Stimulated activated CD4-positive, alpha-beta T cell treated with anti-CD3 and anti-CD28 coated beads, Interleukin-1b, Interleukin-23, amount 100 ng/mL, for 1 hour (primary cell): ENCODE results near the gene SMG9.

Experiments
- DNase-seq, 2 donors: peaks; one replicate each; pipeline ENCODE4 v3.0.0-alpha.2; 2020; ENCODE audit warnings: low read depth in 2 of 2

SMG9 gene

DNA sequence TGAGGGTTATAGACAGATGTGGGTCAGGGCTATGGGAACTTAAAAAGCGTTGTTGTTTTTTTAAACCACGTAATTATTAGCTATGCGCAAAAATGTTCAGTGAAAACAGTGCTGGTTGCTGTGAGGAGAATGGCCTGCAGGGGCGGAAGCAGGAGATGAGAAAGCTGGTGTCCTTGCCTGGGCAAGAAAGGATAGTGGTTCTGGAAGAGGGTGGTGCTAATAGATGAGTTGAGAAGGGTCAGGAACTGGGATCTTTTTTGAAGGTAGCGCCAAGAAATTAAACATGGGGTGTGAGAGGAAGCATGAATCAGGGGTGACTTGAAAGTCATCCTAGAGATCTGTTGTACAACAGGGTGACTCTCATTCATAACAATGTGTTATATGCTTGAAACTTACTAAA, 4.8 kb upstream of the SMG9 start:
- no peak for DNase-seq

DNA sequence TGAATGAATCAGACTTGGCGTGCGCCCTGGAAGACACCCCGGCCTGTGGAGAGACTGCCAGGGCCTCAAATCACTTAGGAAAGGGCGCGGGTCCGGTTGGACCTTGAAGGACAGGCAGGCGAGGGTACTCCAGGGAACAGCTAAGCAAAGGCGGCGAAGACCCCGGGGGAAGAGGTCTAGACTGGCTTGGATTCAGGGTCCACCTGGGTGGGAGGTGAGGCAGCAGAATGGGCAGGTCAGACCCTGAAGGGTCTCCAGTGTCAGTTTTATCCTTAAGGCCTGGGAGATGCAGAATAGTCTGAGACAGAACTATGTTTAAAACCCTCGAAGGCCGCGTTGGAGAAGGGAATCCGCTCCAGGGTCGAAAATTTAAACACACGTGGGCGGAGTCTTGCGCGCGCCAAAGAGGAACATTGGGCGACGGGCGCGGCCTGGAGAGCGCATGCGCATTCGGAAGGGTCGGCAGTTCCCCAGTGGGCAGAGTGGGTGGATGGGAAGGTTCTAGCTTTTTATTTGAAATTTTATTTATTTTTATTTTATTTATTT, 567 bp upstream of the SMG9 start:
- DNase-seq, result peak in 1 of 2 donors; percentile 60

DNA sequence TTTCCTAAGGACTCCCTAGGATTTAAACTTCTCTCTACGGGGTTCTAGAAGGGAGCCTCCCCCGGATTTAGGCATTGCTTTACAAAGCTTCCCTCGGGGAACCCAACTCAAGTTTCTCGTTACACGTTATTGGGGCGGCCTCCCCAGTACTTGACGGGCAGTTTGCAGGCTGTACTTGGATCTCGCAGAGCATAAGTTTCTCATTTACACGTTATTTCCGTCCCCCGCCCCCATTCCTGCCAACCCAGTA, 584 bp downstream of the SMG9 start:
- no peak for DNase-seq

DNA sequence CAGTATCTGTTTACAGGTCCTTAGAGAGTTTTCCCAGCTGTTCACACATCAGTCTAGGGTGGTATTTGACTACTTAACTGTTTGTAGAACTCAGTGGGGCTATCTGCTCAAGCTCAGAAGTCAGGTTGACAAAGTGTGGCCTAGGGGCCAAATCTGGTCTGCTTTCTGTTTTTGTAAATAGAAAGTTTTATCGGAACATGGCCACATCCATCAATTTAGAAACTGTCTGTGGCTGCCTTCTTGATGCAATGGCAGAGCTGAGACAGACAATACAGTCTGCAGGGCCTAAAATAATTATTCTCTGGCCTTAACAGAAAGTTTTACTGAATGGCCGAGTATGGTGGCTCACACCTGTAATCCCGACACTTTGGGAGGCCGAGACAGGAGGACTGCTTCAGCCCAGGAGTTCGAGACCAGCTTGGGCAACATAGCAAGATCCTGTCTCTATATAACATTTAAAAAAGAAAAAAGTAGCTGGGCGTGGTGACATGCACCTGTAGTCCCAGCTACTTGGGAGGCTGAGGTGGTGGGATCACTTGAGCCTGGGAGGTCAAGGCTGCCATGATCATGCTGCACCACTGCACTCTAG, 2.4 kb downstream of the SMG9 start:
- no peak for DNase-seq

DNA sequence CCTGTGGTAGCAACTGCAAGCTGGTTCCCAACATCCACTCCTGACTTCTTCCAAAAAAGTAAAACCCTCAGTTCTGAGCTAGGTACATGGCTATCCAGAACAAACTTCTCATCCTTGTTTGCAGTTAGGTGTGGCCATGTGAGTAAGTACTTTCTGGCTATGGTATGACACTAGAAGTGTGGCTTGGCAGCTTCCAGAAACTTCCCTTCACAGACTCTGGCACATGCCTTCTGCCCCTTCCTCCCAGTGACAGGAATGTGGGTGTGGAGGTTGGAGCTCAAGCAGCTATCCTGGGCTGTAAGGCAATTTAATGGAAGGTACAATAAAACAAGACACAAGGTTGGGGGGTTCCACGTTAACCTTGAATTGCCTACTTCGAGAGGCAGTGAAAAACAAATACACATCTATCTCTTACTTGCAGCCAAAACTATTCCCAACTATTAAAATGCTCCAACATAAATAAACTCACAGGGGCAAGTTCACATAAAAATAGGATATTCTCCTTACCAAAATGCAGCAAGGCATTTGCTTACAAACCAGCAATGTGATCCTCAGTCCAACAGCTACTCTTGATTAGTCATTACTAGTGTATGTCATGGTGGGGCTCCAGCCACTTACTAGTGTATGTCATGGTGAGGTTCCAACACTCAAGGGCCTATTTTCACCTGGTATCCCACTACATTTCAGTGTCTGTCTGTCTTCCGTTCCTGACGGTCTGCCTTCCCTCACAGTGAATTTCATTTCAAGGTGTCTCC, 3.1 kb downstream of the SMG9 start:
- no peak for DNase-seq

DNA sequence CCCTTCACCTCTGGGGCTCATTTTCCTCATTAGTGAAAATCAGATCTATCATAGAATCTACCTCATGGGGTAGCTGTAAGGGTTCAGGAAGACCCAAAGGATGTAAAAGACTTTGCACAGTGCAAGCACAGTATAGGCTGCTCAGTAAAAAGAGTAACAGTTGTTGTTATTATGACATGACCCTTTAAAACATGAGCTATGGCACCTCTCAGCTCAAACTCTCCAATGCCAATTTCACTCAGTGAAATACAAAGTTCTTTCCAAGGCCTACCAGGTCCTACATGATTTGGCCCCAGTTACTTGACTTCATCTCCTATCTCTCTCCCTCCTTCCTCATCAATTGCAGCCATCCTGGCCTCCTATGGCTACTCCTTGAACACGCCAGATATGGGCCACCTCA, 4.9 kb downstream of the SMG9 start:
- no peak for DNase-seq

DNA sequence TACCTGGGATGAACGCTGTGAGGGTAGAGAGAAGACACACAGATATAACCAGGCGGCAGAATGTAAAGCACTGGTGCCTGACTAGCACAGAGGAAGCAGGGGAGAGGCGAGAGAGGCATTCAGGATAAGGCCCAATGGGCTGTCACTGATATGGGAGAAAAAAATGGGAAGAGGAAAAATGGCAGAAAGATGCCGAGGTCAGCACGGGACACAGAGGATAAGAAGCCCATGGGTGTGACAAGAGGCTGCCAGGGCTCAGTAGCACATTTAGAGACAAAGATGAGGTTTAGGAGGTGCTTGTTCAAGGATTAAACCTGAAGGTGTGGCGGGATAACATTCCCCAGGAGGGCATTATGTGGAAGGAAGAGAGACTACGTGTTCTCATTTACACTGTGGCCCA, 5.6 kb downstream of the SMG9 start:
- DNase-seq, result no peak

DNA sequence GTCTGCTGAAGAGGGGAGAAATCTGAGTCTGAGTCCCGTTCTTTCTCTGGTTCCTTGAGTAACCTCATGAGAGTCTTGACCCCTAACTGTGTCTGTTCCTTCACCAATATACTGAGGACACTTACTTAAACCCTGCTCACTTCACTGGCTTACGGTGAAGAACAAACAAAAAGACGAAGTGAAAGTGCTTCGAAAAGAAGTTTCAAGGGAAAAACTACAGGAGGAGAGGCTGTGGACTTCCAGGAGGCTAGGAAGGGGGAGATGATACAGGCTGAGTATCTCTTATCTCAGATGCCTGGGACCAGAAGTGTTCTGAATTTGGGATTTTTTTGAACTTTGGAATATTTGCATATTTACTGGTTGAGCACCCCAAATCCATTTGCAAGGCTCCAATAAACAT, 6.1 kb downstream of the SMG9 start:
- no peak for DNase-seq

DNA sequence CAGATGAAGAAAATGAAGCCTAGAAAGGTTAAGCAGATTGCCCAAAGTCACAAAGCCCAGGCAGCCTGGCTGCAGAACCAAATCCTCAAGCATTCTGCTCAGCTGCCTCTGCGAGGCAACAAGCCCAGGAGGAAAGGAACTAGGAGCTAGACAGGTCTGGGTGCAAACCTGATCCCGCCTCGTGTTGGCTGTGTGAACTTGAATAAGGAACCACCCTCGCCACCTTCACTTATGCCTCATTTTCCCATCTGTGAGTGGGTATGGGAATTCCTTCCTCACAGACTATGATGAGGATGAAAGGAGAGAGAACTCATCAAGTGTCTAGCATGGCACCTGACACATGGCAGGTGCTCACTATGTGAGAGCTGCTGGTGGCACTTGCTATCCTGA, 6.6 kb downstream of the SMG9 start:
- DNase-seq, result no peak

DNA sequence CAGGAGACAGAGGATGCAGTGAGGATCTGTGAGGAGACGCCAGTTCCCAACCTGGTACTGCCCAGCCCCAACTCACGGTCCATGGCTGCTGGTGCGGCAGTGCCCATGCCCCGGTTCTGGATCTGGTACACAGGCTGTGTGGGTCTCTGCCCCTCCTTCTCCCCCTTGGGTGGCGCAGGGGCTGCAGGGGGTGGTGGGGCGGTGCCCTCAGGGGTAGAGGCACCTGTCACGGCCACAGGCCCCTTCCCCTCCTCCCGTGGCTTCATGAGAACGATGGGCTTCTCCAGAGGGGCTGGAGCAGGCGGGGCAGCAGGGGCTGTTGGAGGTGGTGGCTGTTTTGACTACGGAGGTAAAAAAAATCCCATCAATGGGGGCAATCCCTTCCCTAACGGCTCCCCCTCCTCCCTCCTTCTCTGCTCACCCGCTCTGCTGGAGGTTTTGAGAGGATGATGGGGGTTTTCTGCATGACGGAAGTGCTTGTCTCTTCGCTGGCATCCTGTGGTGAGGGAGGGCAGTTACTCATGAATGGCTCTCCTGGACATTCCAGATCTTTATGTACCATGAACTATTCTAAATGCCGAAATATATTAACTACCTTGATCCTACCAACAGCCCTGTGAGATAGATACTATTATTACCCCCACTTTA, 7.1 kb downstream of the SMG9 start:
- no peak for DNase-seq

DNA sequence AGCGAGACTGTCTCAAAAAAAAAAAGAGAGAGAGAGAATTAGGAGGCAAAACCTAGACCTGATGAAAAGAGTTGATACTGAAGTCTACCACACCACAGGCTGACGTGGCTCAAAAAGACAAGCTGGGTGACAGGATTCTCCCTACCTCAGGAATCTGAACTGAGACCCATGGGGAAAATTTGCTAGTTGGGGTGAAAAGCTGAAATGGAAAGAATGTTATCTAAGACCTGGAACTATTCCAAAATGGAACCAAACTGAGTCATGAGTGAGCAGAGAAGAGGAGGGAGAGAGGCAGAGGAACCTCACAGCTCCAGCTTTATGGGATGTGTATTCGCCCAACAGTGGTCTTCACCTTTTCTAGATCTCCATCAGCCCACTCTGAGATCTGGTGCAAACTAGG, 11.7 kb downstream of the SMG9 start:
- DNase-seq, result no peak

DNA sequence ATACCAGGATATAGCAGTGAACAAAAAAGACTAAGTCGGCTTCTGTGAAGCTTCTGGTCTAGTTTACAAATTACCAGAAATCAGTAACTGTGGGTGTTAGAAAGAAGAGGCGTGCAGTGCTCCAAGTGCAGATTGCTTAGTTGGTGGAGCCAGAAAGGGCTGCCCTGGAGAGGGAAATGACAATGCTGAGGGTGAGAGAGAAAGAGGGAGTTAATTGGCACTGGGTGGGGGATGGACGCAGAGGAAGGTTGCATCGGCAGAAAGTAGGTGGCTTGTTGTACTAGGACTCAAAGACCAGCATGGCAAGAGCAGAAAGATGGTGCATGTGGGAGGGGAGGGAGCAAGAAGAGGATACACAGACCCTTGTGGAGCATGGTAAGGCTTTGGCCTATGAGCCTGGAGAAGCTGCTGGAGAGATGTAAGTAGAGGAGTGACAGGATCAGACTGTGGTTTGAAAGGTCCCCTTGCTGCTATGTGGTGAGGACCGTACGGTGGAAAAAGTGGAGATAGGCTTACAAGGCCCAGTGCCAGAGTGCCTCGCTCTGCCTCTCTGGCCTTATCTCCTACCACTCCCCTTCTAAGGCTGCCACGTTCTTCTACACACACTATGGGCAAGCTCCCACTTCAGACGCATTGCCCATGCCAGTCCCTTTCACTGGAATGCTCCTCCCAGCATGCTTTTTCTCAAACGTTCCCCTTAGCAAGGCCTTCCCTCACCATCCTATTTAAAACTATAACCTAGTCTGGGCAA, 13.5 kb downstream of the SMG9 start:
- DNase-seq, result no peak

DNA sequence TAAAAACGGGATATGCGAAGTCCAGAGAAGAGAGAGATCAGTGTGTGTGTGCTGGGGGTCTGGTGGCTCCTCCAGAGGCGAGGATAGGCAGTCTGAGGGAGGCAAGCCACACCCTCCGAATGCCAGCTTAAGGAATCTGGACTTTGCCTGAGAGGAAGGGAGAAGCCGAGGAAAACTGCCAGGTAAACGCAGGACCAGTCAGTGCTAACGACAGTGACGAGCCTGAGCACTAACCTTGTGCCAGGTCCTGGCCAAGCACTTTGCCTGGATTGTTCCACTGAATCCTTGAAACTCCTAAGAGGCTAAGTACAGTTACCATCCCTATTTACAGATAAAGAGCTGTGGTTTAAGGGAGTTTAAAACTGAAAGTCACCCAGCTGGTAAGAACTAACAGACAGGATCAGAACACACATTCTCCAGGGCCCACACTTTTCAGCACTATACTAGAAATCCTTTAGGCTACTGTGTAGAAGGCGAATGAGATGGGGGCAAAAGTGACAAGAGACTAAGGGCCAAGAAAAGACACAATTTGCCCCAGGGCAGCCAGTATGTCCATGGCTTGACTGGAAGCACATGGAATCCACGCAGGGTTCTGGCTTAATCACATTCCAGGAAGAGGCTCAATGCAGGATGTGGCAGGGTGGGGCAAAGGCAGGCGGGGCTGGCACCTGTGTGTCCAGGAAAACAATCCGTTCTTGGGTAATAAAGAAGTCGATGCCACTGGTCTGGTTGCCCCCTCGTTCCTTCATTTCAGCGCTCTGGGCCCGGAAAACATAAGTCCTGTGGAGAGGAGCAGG, 15.1 kb downstream of the SMG9 start:
- DNase-seq, result no peak

DNA sequence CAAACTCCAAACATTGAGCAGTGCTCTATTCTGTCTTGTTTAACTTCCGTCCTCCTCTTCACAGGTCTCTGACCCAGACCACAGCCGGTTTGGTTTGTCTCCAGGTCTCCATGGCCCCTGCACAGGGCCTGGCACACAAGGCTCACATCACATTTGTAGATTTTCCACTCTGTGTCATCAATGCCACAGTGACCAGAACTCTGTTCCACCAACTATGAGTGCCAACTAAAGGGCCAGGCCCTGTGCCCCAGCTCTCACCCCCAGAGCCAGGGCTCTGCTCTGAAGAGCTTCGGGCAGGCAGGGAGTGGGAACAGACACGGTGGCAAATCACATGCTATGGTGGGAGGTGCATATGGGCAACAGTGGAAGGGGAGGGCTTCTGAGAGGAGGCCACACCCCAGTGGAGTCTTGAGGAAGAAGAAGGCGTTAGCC, 16.0 kb downstream of the SMG9 start:
- no peak for DNase-seq

DNA sequence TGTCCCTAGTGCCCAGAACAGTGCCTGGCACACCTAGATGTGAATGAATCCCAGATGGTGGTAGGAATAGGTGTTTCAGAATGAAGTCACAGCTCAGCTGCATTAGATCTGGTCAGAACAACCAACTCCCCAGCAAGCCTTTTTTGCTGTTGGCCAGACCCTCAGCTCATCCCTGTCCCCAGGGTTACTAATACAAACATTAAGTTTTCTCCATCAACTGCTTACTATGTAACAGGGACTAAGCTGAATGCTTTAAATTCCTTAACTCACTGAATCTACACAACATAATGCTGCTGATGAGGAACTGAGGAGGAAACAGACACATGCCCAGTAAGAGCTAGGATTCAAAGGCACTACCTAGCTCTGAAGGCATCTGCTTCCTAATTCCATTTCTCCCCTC, 18.8 kb downstream of the SMG9 start:
- no peak for DNase-seq

DNA sequence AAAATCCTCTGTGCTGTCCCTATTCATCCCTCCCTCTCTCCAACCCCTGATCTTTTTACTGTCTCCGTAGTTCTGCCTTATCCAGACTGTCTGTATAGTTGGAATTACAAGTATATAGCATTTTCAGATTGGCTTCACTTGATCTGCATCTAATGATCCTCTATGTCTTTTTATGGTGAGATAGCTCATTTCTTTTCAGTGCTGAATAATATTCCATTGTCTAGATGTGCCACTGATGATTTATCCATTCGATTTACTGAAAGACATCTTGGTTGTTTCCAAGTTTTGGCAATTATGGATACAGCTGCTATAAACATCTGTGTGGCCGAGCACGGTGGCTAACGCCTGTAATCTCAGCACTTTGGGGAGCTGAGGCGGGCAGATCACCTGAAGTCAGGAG, 19.7 kb downstream of the SMG9 start:
- DNase-seq, result no peak

DNA sequence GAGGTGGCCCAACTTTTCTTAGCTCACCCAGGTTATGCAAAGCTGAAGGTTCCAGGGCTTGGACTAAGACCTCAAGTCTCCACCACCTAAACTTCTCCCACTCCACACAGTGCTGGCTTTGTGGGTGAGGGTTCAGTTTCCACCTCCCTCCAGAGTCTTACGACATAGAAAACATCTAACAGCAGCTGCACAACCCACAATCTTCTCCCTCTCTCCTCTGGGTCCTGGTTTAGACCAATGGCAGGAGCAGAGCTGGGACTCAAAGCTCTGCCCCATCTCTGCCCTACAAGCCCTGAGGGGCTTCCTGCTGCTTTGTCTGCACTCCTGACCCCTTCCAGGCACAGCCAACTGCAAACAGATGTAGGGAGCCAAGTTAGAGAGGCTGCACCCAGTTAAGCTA, 22.9 kb downstream of the SMG9 start:
- DNase-seq, result no peak

DNA sequence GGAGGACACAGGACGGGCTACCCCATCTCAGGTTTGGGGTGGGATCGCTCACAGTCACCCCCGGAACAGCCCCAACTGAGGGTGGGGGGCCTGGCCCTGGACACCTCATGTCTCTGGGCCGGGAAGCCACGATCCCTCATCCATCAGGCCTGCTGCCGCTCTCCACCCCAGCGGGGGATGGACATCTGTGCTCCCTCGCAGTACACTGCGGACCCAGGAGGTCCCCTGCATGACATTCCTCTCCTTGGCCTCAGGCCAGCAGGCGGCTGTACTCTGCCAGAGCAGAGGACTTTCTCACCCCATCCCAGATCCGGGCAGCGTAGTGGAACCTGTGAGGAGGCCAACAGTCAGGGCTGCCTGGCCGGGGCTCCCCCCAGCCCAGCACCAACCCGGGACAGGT, 23.4 kb downstream of the SMG9 start:
- DNase-seq, result no peak

DNA sequence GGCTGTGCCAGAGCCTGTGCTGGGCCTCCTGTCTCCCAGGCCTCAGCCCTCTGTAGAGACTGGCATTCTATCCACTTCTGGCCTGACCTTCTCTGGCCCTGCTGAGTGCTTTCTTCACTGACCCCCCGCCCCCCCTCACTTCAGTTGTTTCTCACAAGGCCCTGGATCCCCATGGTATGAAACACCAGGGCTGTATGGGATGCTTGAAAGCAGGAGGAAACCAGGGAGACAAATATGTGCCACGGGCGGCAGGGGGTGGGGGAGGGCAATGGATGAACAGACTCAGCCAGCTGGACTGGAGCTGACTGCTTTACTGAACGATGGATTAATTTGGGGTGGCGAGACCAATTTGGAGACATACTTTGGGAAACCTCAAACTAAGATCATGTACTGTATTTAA, 24.8 kb downstream of the SMG9 start:
- no peak for DNase-seq

DNA sequence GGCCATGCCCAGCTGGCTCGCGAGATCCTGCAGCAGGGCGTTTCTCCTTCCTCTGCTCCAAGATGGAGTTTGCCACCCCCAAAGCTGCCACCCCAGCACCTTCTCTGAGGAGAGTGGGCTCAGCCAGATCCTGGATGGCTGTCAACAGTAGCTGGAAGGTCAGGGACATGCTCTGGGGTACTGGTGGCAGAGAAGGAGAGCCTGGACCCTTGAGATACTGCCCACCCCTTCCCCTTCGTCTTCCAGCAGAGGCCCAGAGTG, 27.2 kb downstream of the SMG9 start:
- DNase-seq, result no peak

DNA sequence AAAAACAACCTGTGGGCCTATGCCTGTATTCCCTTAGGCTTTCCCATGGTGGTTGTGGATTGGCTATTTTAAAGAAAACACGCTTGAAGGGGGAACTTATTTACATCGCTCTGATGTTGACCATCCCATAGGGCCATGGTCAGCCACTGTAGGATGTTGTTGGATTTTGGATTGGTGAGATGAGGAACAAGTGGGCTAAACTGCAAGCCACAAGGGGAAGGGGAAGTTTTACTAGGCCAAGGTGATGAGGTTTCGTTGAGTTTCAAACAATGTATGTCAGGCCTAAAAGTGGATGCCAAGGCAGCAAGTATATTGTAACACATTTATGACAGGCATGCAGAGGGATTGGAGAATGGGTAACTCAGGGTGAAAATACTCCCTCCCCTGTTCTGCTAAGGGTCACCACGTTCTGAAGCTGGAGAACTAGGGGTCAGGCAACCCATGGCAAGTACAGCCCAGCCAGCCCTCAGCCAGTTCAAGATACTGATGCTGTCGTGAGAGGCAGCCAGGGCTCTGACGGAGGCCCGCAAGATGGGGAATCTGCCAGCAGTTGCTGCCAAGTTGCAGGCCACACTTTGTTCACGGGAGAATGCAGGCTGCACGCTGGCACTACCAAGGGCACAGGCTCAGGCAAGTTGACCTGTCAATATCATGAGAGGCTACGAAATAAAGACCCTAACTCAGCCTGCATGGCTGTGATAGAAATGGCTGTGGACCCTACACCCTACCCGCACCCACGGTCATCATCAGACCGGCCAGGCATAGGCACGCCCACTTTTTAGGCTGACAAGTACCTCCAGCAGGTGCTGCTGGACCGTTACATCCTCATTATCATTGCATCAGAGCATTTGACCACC, 27.8 kb downstream of the SMG9 start:
- no peak for DNase-seq
